Lung (tissue), 12 donors: ENCODE data around the gene ERP44. TPM values are rescaled to one million over a fixed set of nuclear protein-coding genes. Genes with fewer than 3 reads are reported as not detected.

Experiments
- ATAC-seq: fragments of 200-7000 bp; cut with Tn5 transposase; one replicate; pipeline ENCODE4 v1.9.1; 2020; ENCODE audit warnings: moderate number of reproducible peaks; ENCODE audit not compliant: insufficient read depth, low FRiP score
- DNase-seq, 3 donors: peaks; one replicate each; pipeline ENCODE4 v3.0.0-alpha.2; 2013 to 2017
- H3K27ac ChIP-seq, 2 donors: one replicate each; pipeline ENCODE4 v1.5.1; 2013; ENCODE audit warnings: mild to moderate bottlenecking in 2 of 2, moderate library complexity in 2 of 2, control low read depth in 1 of 2, inconsistent platforms in 1 of 2, low read depth in 1 of 2, low read length in 1 of 2
- H3K27me3 ChIP-seq, 3 donors: one replicate each; pipeline ENCODE4 v1.5.1; 2013; ENCODE audit warnings: low read length in 2 of 3; ENCODE audit not compliant: control insufficient read depth in 3 of 3, insufficient read depth in 3 of 3
- H3K36me3 ChIP-seq, 4 donors: one replicate each; pipeline ENCODE4 v1.5.1; 2013; ENCODE audit warnings: low read length in 4 of 4, mild to moderate bottlenecking in 1 of 4, moderate library complexity in 1 of 4; ENCODE audit not compliant: control insufficient read depth in 4 of 4, insufficient read depth in 4 of 4
- H3K4me1 ChIP-seq, 5 donors: one replicate each; pipeline ENCODE4 v1.5.1; 2013; ENCODE audit warnings: low read length in 5 of 5, mild to moderate bottlenecking in 2 of 5, moderate library complexity in 1 of 5; ENCODE audit not compliant: control insufficient read depth in 5 of 5, insufficient read depth in 5 of 5
- H3K4me3 ChIP-seq: one replicate; pipeline ENCODE4 v1.5.1; 2013; ENCODE audit warnings: mild to moderate bottlenecking, control low read depth, moderate library complexity
- H3K9ac ChIP-seq, 2 donors: one replicate each; pipeline ENCODE4 v1.5.1; 2013; ENCODE audit warnings: low read length in 2 of 2, control low read depth in 1 of 2; ENCODE audit not compliant: insufficient read depth in 1 of 2
- H3K9me3 ChIP-seq, 4 donors: one replicate each; pipeline ENCODE4 v1.5.1; 2013; ENCODE audit warnings: low read length in 3 of 4, mild to moderate bottlenecking in 1 of 4, moderate library complexity in 1 of 4; ENCODE audit not compliant: control insufficient read depth in 4 of 4, insufficient read depth in 3 of 4
- CTCF ChIP-seq: IDR thresholded peaks from 2 replicates; pipeline ENCODE4 v1.5.1; 2012; ENCODE audit warnings: mild to moderate bottlenecking; ENCODE audit errors: control extremely low read depth, extremely low read depth
- WGBS, 2 donors: extraction: QIAGEN DNeasy Blood & Tissue Kit; methylation state at CpG; one replicate each; pipeline ENCODE4 v1.1.7; 2013; 5-methylcytosine and 5-hydroxymethylcytosine counted together
- polyA plus RNA-seq, 2 donors: library from polyadenylated mRNA; stranded (reverse); fragments of 200-250 nt; gene quantifications; one replicate each; pipeline ENCODE4 v1.2.1, GENCODE V29; 2013
- total RNA-seq, 2 donors: library from RNA; depleted of rRNA in 1 of 2; stranded (reverse); fragments of >200 nt in 1 of 2; gene quantifications; one replicate each; pipeline ENCODE4 v1.2.1, GENCODE V29; 2014 to 2021
- donor health status: control.
- donor health status: control.
- donor health status: Bipolar disorder and iron deficiency.
- donor health status: healthy.
- donor health status: DM: yes; HTN: yes; CAD: no.

ERP44 gene
- total and polyA plus RNA-seq, 4 donors, result 22.6 to 27.6 (median 27.0) TPM

- TF ChIP-seq CTCF, result no peak
- no peaks in the 10 kb centered on the region for H3K9me3 ChIP-seq
- no peak for ATAC-seq
- H3K27me3 ChIP-seq, result no peaks in the 10 kb centered on the region
- H3K4me3 ChIP-seq, result no peak overlapping the region
- no peak overlapping the region for H3K27ac ChIP-seq
- peaks cover 0 to 10% (median 2%) of the 10 kb centered on the region in 4 donors for H3K36me3 ChIP-seq
- H3K4me1 ChIP-seq, result no peaks in the 10 kb centered on the region
- no peak for DNase-seq
- no peak overlapping the region for H3K9ac ChIP-seq
These were observed 41.2 kb downstream of the ERP44 start for GRCh38 chr9:100057624-100058023.

- 84 to 88% methylated on average over 2 of the region's 2 CpGs for WGBS, 2 donors
- H3K9me3 ChIP-seq, result no peaks in the 10 kb centered on the region
- peaks cover 0 to 10% (median 2%) of the 10 kb centered on the region in 4 donors for H3K36me3 ChIP-seq
- H3K4me1 ChIP-seq, result no peaks in the 10 kb centered on the region
- no peak overlapping the region for H3K9ac ChIP-seq
- no peak overlapping the region for H3K27ac ChIP-seq
- TF ChIP-seq CTCF, result no peak
- no peak overlapping the region for H3K4me3 ChIP-seq
- no peaks in the 10 kb centered on the region for H3K27me3 ChIP-seq
- ATAC-seq (no peak), DNase-seq (no peak)
These were observed 42.2 kb downstream of the ERP44 start for GRCh38 chr9:100056561-100056960.

- no peaks in the 10 kb centered on the region for H3K9me3 ChIP-seq
- no peak overlapping the region for H3K9ac ChIP-seq
- no peak for TF ChIP-seq CTCF
- peaks cover 0 to 8% (median 0%) of the 10 kb centered on the region in 5 donors for H3K4me1 ChIP-seq
- DNase-seq, result no peak
- no peak overlapping the region for H3K4me3 ChIP-seq
- H3K36me3 ChIP-seq, result peaks cover 0 to 10% (median 6%) of the 10 kb centered on the region in 4 donors
- 29 to 67% methylated on average over 6 of the region's 6 CpGs for WGBS, 2 donors
- no peaks in the 10 kb centered on the region for H3K27me3 ChIP-seq
- H3K27ac ChIP-seq, result no peak overlapping the region
- no peak for ATAC-seq
These were observed 46.4 kb downstream of the ERP44 start for GRCh38 chr9:100052375-100052774.

- Histone ChIP-seq H3K9me3 (no peaks in the 10 kb centered on the region), H3K36me3 (peaks cover 0 to 15% (median 4%) of the 10 kb centered on the region in 4 donors), H3K27ac (no peak overlapping the region), H3K27me3 (no peaks in the 10 kb centered on the region), H3K4me3 (no peak overlapping the region), H3K9ac (no peak overlapping the region), H3K4me1 (peaks cover 0 to 8% (median 0%) of the 10 kb centered on the region in 5 donors)
- WGBS, 2 donors, result 68 to 87% methylated on average over 1 of the region's 1 CpG
- TF ChIP-seq CTCF, result no peak
- peak in 1 of 3 donors; percentile 45 for DNase-seq
- no peak for ATAC-seq
These were observed 49.2 kb downstream of the ERP44 start for GRCh38 chr9:100049551-100049950.
